Activated effector memory CD4-positive, alpha-beta T cell treated with Interleukin-2 at 50 U/mL for 16 hours (primary cell): ENCODE data around the gene EGFLAM.

Experiments used
- DNase-seq: peaks from one replicate; pipeline ENCODE4 v3.0.0-alpha.2; 2020

Gene EGFLAM

GRCh38 chr5:38267372-38267771, 9.0 kb downstream of the EGFLAM start:
- no peak for DNase-seq

- no peak for DNase-seq
Observed at GRCh38 chr5:38273626-38274025, 15.3 kb downstream of the EGFLAM start.

GRCh38 chr5:38274370-38274769, 16.0 kb downstream of the EGFLAM start:
- DNase-seq = no peak

GRCh38 chr5:38284384-38284783, 26.0 kb downstream of the EGFLAM start:
- no peak for DNase-seq

- no peak for DNase-seq
Observed at GRCh38 chr5:38285226-38285625, 26.9 kb downstream of the EGFLAM start.

- no peak for DNase-seq
Observed at GRCh38 chr5:38286002-38286401, 27.6 kb downstream of the EGFLAM start.

- no peak for DNase-seq
Observed at GRCh38 chr5:38287124-38287523, 28.8 kb downstream of the EGFLAM start.

GRCh38 chr5:38289457-38289856, 31.1 kb downstream of the EGFLAM start:
- no peak for DNase-seq

GRCh38 chr5:38290028-38290653, 31.8 kb downstream of the EGFLAM start:
- DNase-seq = no peak

GRCh38 chr5:38291355-38291754, 33.0 kb downstream of the EGFLAM start:
- no peak for DNase-seq

- DNase-seq = no peak
Observed at GRCh38 chr5:38292228-38292627, 33.9 kb downstream of the EGFLAM start.

- no peak for DNase-seq
Observed at GRCh38 chr5:38295751-38296150, 37.4 kb downstream of the EGFLAM start.

- DNase-seq = no peak
Observed at GRCh38 chr5:38297830-38298608, 39.7 kb downstream of the EGFLAM start.

GRCh38 chr5:38299585-38299984, 41.2 kb downstream of the EGFLAM start:
- DNase-seq = no peak

GRCh38 chr5:38305148-38305547, 46.8 kb downstream of the EGFLAM start:
- DNase-seq = no peak

GRCh38 chr5:38307845-38308244, 49.5 kb downstream of the EGFLAM start:
- DNase-seq = no peak

- no peak for DNase-seq
Observed at GRCh38 chr5:38316544-38317224, 58.3 kb downstream of the EGFLAM start.

- DNase-seq = no peak
Observed at GRCh38 chr5:38317868-38318267, 59.5 kb downstream of the EGFLAM start.

- no peak for DNase-seq
Observed at GRCh38 chr5:38319491-38319890, 61.1 kb downstream of the EGFLAM start.

GRCh38 chr5:38321978-38322377, 63.6 kb downstream of the EGFLAM start:
- no peak for DNase-seq

- DNase-seq = no peak
Observed at GRCh38 chr5:38323645-38324295, 65.4 kb downstream of the EGFLAM start.

- no peak for DNase-seq
Observed at GRCh38 chr5:38329132-38329715, 70.9 kb downstream of the EGFLAM start.

GRCh38 chr5:38330207-38330606, 71.8 kb downstream of the EGFLAM start:
- no peak for DNase-seq
